Measurements from ENCODE around the gene HPD. TPM values are rescaled to one million over a fixed set of nuclear protein-coding genes. Genes with fewer than 3 reads are reported as not detected.

The HPD gene
- total RNA-seq, 1 donor: not detected

Small RNA genes within 50 kb of the gene (small RNA-seq; reads per million reads assigned to genes)
- gene AC069503.3 (not detected), gene RF00017 (not detected), gene RNU7-170P (not detected)

Other genes with a start within 250 kb of the HPD start
- 93.7 TPM for gene ORAI1, start 232.3 kb downstream of the HPD start, total RNA-seq
- gene MORN3, start 189.2 kb downstream of the HPD start, total RNA-seq: 0.54 TPM
- 7.8 TPM for gene TMEM120B, start 146.1 kb downstream of the HPD start, total RNA-seq
- gene RHOF, start 65.2 kb downstream of the HPD start, total RNA-seq: 74.3 TPM
- gene SETD1B, start 54.9 kb downstream of the HPD start, total RNA-seq: 14.3 TPM
- 39.3 TPM for gene PSMD9, start 29.9 kb upstream of the HPD start, total RNA-seq
- 1.1 TPM for gene CFAP251, start 59.7 kb upstream of the HPD start, total RNA-seq
- 38.8 TPM for gene BCL7A, start 163.0 kb upstream of the HPD start, total RNA-seq
- gene MLXIP, start 219.9 kb upstream of the HPD start, total RNA-seq: 50.9 TPM